Activated CD4-positive, alpha-beta memory T cell treated with anti-CD3 and anti-CD28 coated beads for 36 hours (primary cell): Measurements from ENCODE around the gene PLA2G5. TPM values are rescaled to one million over a fixed set of nuclear protein-coding genes. Genes with fewer than 3 reads are reported as not detected.
A peak's percentile ranks its signal among the peaks of the same experiment; 100 is the strongest.

Source experiments
- CTCF ChIA-PET: fragments of 350-600 bp; sonication (Branson Sonifier 250); formaldehyde crosslinking; loops from one replicate; lab custom pipeline; 2021; ENCODE audit warnings: antibody characterized with exemption, inconsistent platforms; lab: Charles Lee
- POLR2A ChIA-PET: fragments of 350-600 bp; sonication (Branson Sonifier 250); formaldehyde crosslinking; loops from one replicate; lab custom pipeline; 2021; ENCODE audit warnings: antibody characterized with exemption; lab: Charles Lee
- DNase-seq: peaks from one replicate; pipeline ENCODE4 v3.0.0-alpha.2; 2020
- H3K27ac Mint-ChIP-seq: one replicate; pipeline ENCODE4 v1.8.0; 2021; ENCODE audit warnings: mixed read lengths
- H3K27me3 Mint-ChIP-seq: one replicate; pipeline ENCODE4 v1.8.0; 2021; ENCODE audit warnings: mixed read lengths
- H3K36me3 Mint-ChIP-seq: one replicate; pipeline ENCODE4 v1.8.0; 2021; ENCODE audit warnings: mixed read lengths
- H3K4me1 Mint-ChIP-seq: one replicate; pipeline ENCODE4 v1.8.0; 2021; ENCODE audit warnings: low read depth, mixed read lengths
- H3K4me3 Mint-ChIP-seq: one replicate; pipeline ENCODE4 v1.8.0; 2021; ENCODE audit warnings: mild to moderate bottlenecking, mixed read lengths
- H3K9me3 Mint-ChIP-seq: one replicate; pipeline ENCODE4 v1.8.0; 2021; ENCODE audit warnings: mixed read lengths
- intact Hi-C: fragments of 100-400 bp; cut with micrococcal nuclease; formaldehyde crosslinking; loops from one replicate; pipeline ENCODE4 v1.15.1; 2023
- total RNA-seq, 2 experiments: library from RNA; stranded (reverse); gene quantifications; one replicate each; pipeline ENCODE4 v1.2.3, GENCODE V29; 2021

PLA2G5 gene
- total RNA-seq, 2 experiments from 2014 or later, result not detected

GRCh38 chr1:20111452-20111851 is 41.5 kb downstream of the PLA2G5 start:
- Mint-ChIP-seq H3K4me1 (no peaks in the 10 kb centered on the region), H3K27ac (no peak overlapping the region), H3K4me3 (no peak overlapping the region), H3K9me3 (no peaks in the 10 kb centered on the region), H3K36me3 (no peaks in the 10 kb centered on the region), H3K27me3 (peaks cover 13% of the 10 kb centered on the region)
- DNase-seq, result no peak
- intact Hi-C loops, result no loop called here
- CTCF ChIA-PET, result interaction anchor here (1.2 kb wide), 1 partner anchor 10 kb away, joined by 4 read pairs; no protein-coding TSS in a partner anchor
- POLR2A ChIA-PET, result no interaction called here

DNA sequence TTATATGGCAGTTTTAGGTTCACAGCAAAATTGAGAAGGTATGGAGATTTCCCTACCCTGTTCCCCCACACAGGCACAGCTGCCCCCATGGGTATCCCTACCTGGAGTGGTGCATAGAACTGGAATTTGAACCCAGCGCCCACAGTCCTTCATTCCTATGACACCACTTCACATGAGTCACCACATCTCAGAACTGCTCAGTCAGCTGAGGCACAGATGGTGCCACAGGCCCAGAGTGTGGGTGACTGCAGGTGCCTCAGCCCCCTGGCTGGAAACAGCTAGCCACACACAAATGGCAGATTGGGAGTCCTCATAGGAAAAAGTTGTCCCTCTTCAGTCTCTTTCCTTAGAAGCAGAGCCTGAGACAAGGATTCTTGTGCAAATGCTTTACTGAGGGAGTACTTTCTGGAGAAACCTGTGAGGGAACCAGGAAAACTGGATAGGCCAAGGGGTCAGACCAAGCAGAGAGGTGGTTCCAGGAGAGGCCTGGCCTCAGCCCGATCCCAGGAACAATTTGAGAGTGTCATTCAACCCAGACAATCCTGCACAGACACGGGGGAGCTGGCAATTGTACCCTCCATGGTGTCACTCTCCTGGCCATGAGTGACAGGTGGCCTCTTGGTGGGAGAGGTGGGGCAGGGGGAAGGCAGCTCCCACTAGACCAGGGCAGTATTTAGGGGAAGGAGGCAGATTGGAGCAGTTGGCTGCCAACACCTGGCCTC is 42.4 kb downstream of the PLA2G5 start:
- H3K4me3 Mint-ChIP-seq, result no peak overlapping the region
- H3K27me3 Mint-ChIP-seq, result peaks cover 13% of the 10 kb centered on the region
- H3K36me3 Mint-ChIP-seq, result no peaks in the 10 kb centered on the region
- H3K27ac Mint-ChIP-seq, result no peak overlapping the region
- H3K4me1 Mint-ChIP-seq, result no peaks in the 10 kb centered on the region
- ChIA-PET CTCF (interaction anchor here (0.6 kb wide), 1 partner anchor 82 kb away, joined by 3 read pairs; no protein-coding TSS in a partner anchor), POLR2A (no interaction called here)
- no peaks in the 10 kb centered on the region for H3K9me3 Mint-ChIP-seq
- intact Hi-C loops, result no loop called here
- DNase-seq, result no peak

GRCh38 chr1:20114021-20114648 is 44.1 kb downstream of the PLA2G5 start:
- DNase-seq, result no peak
- Mint-ChIP-seq H3K36me3 (no peaks in the 10 kb centered on the region), H3K9me3 (no peaks in the 10 kb centered on the region), H3K27ac (no peak overlapping the region), H3K27me3 (peaks cover 13% of the 10 kb centered on the region), H3K4me1 (no peaks in the 10 kb centered on the region), H3K4me3 (no peak overlapping the region)
- ChIA-PET CTCF (interaction anchor here (1.0 to 1.3 kb wide), 5 partner anchors 12 to 39 kb away, joined by 3 read pairs; no protein-coding TSS in a partner anchor), POLR2A (no interaction called here)
- intact Hi-C loops, result no loop called here

DNA sequence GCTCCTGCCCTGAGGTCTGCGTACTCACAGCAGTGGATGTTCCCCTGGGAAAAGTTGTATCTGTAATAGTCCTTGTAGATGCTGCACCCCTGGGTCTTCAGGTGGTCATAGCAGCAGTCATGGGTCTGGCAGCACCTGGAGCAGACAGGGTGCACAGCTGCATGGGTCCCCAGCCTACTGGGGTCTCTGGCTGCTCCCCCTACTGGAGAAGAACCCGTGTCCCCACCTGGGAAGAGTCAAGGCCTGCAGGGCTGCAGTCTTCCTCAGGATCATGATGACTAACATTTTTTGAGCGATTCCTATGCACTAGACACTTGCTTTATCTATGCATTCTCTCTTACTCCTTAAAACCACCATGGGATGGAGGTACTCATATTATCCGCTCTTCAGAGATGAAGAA is 45.5 kb downstream of the PLA2G5 start:
- ChIA-PET POLR2A (interaction anchor here (0.8 kb wide), 1 partner anchor 254 kb away, joined by 3 read pairs; no protein-coding TSS in a partner anchor), CTCF (interaction anchor here (1.0 to 1.1 kb wide), 2 partner anchors 14 to 36 kb away, joined by 3 read pairs; no protein-coding TSS in a partner anchor)
- no peak overlapping the region for H3K27ac Mint-ChIP-seq
- H3K36me3 Mint-ChIP-seq, result no peaks in the 10 kb centered on the region
- peaks cover 15% of the 10 kb centered on the region for H3K27me3 Mint-ChIP-seq
- DNase-seq, result no peak
- intact Hi-C loops, result no loop called here
- H3K9me3 Mint-ChIP-seq, result no peaks in the 10 kb centered on the region
- H3K4me1 Mint-ChIP-seq, result no peaks in the 10 kb centered on the region
- H3K4me3 Mint-ChIP-seq, result no peak overlapping the region

GRCh38 chr1:20115916-20116315 is 45.9 kb downstream of the PLA2G5 start:
- POLR2A ChIA-PET, result interaction anchor here (0.8 kb wide), 1 partner anchor 254 kb away, joined by 3 read pairs; no protein-coding TSS in a partner anchor
- no peak for DNase-seq
- no peaks in the 10 kb centered on the region for H3K9me3 Mint-ChIP-seq
- no peaks in the 10 kb centered on the region for H3K36me3 Mint-ChIP-seq
- H3K4me3 Mint-ChIP-seq, result no peak overlapping the region
- no peak overlapping the region for H3K27ac Mint-ChIP-seq
- intact Hi-C loops, result no loop called here
- H3K27me3 Mint-ChIP-seq, result peaks cover 19% of the 10 kb centered on the region
- no peaks in the 10 kb centered on the region for H3K4me1 Mint-ChIP-seq
- CTCF ChIA-PET, result no interaction called here

- H3K4me1 Mint-ChIP-seq, result no peaks in the 10 kb centered on the region
- intact Hi-C loops, result no loop called here
- peaks cover 17% of the 10 kb centered on the region for H3K27me3 Mint-ChIP-seq
- no peak overlapping the region for H3K4me3 Mint-ChIP-seq
- H3K9me3 Mint-ChIP-seq, result no peaks in the 10 kb centered on the region
- no peaks in the 10 kb centered on the region for H3K36me3 Mint-ChIP-seq
- ChIA-PET CTCF (no interaction called here), POLR2A (no interaction called here)
- no peak for DNase-seq
- no peak overlapping the region for H3K27ac Mint-ChIP-seq
These were observed 47.2 kb downstream of the PLA2G5 start for GRCh38 chr1:20117236-20117635.

- DNase-seq, result no peak
- peaks cover 9% of the 10 kb centered on the region for H3K27me3 Mint-ChIP-seq
- no peaks in the 10 kb centered on the region for H3K9me3 Mint-ChIP-seq
- no peak within 1 kb of the TSS for H3K4me3 Mint-ChIP-seq
- ChIA-PET CTCF (no interaction called here), POLR2A (no interaction called here)
- H3K36me3 Mint-ChIP-seq, result no peaks in the 10 kb centered on the region
- H3K27ac Mint-ChIP-seq, result no peak within 1 kb of the TSS
- no peaks in the 10 kb centered on the region for H3K4me1 Mint-ChIP-seq
- intact Hi-C loops, result no loop called here
These were observed 49.4 kb downstream of the PLA2G5 start, which contains the start of gene PLA2G2D for GRCh38 chr1:20119347-20119746. TSS of gene PLA2G2D (minus strand) at chr1:20119536. CDS start at chr1:20119498, 38 bp downstream.

- no peaks in the 10 kb centered on the region for H3K36me3 Mint-ChIP-seq
- intact Hi-C loops, result no loop called here
- no peak overlapping the region for H3K27ac Mint-ChIP-seq
- peaks cover 18% of the 10 kb centered on the region for H3K27me3 Mint-ChIP-seq
- no peak for DNase-seq
- CTCF ChIA-PET, result interaction anchor here (1.8 kb wide), 1 partner anchor 31 kb away, joined by 4 read pairs; no protein-coding TSS in a partner anchor
- no peak overlapping the region for H3K4me3 Mint-ChIP-seq
- H3K4me1 Mint-ChIP-seq, result no peaks in the 10 kb centered on the region
- no peaks in the 10 kb centered on the region for H3K9me3 Mint-ChIP-seq
- POLR2A ChIA-PET, result no interaction called here
These were observed 50.8 kb downstream of the PLA2G5 start for GRCh38 chr1:20120796-20121195.

GRCh38 chr1:20123722-20124455 is 53.9 kb downstream of the PLA2G5 start:
- CTCF ChIA-PET, result no interaction called here
- no peaks in the 10 kb centered on the region for H3K9me3 Mint-ChIP-seq
- no peaks in the 10 kb centered on the region for H3K4me1 Mint-ChIP-seq
- intact Hi-C loops, result no loop called here
- H3K36me3 Mint-ChIP-seq, result no peaks in the 10 kb centered on the region
- no peak for DNase-seq
- no peak overlapping the region for H3K27ac Mint-ChIP-seq
- POLR2A ChIA-PET, result no interaction called here
- peaks cover 17% of the 10 kb centered on the region for H3K27me3 Mint-ChIP-seq
- no peak overlapping the region for H3K4me3 Mint-ChIP-seq

- Mint-ChIP-seq H3K27me3 (peaks cover 17% of the 10 kb centered on the region), H3K4me3 (no peak overlapping the region), H3K9me3 (peaks cover under 1% of the 10 kb centered on the region), H3K27ac (no peak overlapping the region), H3K36me3 (no peaks in the 10 kb centered on the region), H3K4me1 (no peaks in the 10 kb centered on the region)
- peak; percentile 18 for DNase-seq
- ChIA-PET POLR2A (no interaction called here), CTCF (no interaction called here)
- intact Hi-C loops, result no loop called here
These were observed 54.6 kb downstream of the PLA2G5 start for GRCh38 chr1:20124456-20125057.

- Mint-ChIP-seq H3K9me3 (peaks cover 5% of the 10 kb centered on the region), H3K27me3 (peaks cover 15% of the 10 kb centered on the region), H3K36me3 (no peaks in the 10 kb centered on the region), H3K4me3 (no peak overlapping the region), H3K4me1 (no peaks in the 10 kb centered on the region), H3K27ac (no peak overlapping the region)
- no peak for DNase-seq
- intact Hi-C loops, result no loop called here
- CTCF ChIA-PET, result no interaction called here
- POLR2A ChIA-PET, result no interaction called here
These were observed 55.1 kb downstream of the PLA2G5 start for GRCh38 chr1:20125100-20125499.
